Brain microvascular endothelial cell (primary cell): ENCODE results near the gene ADORA1.

Source experiments
- DNase-seq: peaks from one replicate; pipeline ENCODE4 v3.0.0-alpha.2; 2020
- H3K27ac ChIP-seq: fragments of 250-450 bp; sonication (Bioruptor Pico); 2 replicates; pipeline ENCODE4 v1.5.1; 2020; ENCODE audit warnings: mild to moderate bottlenecking, moderate library complexity
- H3K27me3 ChIP-seq: fragments of 250-450 bp; sonication (Bioruptor Pico); replicated peaks from 2 replicates; pipeline ENCODE4 v1.5.1; 2020; ENCODE audit warnings: mild to moderate bottlenecking
- H3K36me3 ChIP-seq: fragments of 250-450 bp; sonication (Bioruptor Pico); replicated peaks from 2 replicates; pipeline ENCODE4 v1.5.1; 2020; ENCODE audit warnings: mild to moderate bottlenecking
- H3K4me3 ChIP-seq: 2 replicates; pipeline ENCODE4 v1.5.1; 2011; ENCODE audit warnings: low read depth, mild to moderate bottlenecking, control low read depth, low read length, moderate library complexity
- in situ Hi-C: cut with HindIII; loops from 2 replicates; pipeline ENCODE4 v1.10.0; 2017; ENCODE audit warnings: low sequenced_read_pairs, low pct_ligation_motif_present
- TF ChIP-seq, protein P1 (sequence below): IDR thresholded peaks from 2 replicates; pipeline ENCODE4 v1.5.1; 2011; ENCODE audit warnings: low read depth, mild to moderate bottlenecking, moderate library complexity, low read length, control low read depth, inconsistent platforms; ENCODE audit errors: missing control alignments

ADORA1 gene

GRCh38 chr1:203126866-203127665 is 460 bp upstream of the ADORA1 start:
- Histone ChIP-seq H3K27me3 (peaks cover 40% of the 10 kb centered on the region), H3K4me3 (no peak overlapping the region), H3K27ac (no peak overlapping the region), H3K36me3 (no peaks in the 10 kb centered on the region)
- TF ChIP-seq, protein P1, sequence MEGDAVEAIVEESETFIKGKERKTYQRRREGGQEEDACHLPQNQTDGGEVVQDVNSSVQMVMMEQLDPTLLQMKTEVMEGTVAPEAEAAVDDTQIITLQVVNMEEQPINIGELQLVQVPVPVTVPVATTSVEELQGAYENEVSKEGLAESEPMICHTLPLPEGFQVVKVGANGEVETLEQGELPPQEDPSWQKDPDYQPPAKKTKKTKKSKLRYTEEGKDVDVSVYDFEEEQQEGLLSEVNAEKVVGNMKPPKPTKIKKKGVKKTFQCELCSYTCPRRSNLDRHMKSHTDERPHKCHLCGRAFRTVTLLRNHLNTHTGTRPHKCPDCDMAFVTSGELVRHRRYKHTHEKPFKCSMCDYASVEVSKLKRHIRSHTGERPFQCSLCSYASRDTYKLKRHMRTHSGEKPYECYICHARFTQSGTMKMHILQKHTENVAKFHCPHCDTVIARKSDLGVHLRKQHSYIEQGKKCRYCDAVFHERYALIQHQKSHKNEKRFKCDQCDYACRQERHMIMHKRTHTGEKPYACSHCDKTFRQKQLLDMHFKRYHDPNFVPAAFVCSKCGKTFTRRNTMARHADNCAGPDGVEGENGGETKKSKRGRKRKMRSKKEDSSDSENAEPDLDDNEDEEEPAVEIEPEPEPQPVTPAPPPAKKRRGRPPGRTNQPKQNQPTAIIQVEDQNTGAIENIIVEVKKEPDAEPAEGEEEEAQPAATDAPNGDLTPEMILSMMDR = no peak
- in situ Hi-C loops = no loop called here
- no peak for DNase-seq

DNA sequence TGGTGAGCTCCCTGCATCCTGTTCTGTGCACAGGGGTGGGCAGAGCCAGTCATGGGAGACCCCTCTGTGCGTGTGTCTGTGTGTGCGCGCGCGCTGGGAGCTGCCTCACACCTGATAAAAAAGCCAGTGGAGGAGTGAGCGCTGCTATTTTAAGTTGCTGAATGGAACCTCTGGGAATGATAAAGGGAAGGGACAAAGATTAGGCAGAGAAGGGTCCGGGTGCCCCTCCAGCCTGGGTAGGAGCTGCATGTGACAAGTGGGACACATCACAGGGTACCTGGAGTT is 847 bp downstream of the ADORA1 start:
- in situ Hi-C loops = no loop called here
- H3K4me3 ChIP-seq = no peak overlapping the region
- TF ChIP-seq, protein P1 = no peak
- H3K27ac ChIP-seq = no peak overlapping the region
- DNase-seq = no peak
- no peaks in the 10 kb centered on the region for H3K36me3 ChIP-seq
- peaks cover 40% of the 10 kb centered on the region for H3K27me3 ChIP-seq

DNA sequence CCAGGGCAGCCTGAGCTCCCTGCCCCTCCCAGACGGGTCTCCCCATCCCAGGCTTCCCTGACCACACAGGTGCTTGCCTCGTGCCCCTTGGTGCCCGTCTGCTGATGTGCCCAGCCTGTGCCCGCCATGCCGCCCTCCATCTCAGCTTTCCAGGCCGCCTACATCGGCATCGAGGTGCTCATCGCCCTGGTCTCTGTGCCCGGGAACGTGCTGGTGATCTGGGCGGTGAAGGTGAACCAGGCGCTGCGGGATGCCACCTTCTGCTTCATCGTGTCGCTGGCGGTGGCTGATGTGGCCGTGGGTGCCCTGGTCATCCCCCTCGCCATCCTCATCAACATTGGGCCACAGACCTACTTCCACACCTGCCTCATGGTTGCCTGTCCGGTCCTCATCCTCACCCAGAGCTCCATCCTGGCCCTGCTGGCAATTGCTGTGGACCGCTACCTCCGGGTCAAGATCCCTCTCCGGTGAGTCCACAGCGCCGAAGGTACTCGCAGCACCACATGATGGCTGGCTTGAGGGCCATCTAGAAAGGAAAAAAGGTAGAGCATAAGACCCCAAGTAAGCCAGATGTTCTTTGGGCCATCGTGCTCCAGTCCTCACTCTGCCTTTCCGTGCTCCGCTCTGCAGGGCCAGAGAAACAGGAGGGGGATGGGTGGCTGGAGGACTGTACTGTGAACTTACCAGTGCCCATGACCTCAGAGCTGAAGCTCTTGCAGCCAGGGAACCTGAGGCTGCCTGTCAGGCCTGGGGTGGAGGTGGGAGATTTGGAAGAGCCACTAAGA is 1.4 kb downstream of the ADORA1 start:
- in situ Hi-C loops = no loop called here
- H3K27me3 ChIP-seq = peaks cover 39% of the 10 kb centered on the region

DNA sequence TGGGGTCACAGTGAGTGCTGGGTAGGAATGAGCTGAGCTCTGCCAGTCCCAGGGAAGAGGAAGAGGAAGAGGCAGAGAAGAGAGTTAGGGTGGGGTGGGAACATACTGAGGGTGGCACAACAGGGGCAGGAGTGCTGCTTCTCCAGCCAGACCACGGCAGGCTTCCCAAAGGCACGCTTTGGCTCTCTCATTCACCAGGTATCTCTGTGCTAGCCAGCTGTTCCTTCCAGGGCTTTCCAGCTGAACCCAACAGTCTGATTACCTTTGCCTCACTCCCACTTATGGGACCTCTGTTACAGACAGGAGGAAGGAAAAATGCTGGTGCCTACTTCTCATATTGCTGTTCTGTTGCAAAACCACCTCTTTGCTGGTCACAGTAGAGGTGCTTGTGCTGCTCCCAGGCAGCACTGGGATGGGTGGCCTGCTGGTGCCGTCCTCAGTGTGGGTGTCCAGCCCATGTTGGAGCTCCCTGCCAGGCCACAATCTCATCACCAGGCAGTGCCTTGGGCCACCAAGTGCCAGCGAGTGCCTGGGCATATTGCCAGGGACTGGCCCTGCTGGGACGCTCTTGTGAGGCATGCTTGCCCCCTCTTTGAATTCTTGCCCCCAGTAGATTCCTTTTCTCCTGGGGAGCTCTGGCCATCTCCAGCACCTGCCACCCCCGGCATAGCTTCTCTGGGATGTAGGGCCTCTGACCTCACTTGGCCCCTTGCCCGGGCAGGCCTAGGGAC is 2.1 kb downstream of the ADORA1 start:
- H3K27ac ChIP-seq = no peak overlapping the region
- no peak overlapping the region for H3K4me3 ChIP-seq
- in situ Hi-C loops = no loop called here
- peaks cover 31% of the 10 kb centered on the region for H3K27me3 ChIP-seq
- H3K36me3 ChIP-seq = no peaks in the 10 kb centered on the region
- TF ChIP-seq, protein P1 = no peak
- no peak for DNase-seq

More for the DNA sequence above, 1.4 kb downstream of the ADORA1 start:
- no peaks in the 10 kb centered on the region for H3K36me3 ChIP-seq
- no peak overlapping the region for H3K27ac ChIP-seq
- TF ChIP-seq, protein P1 = no peak
- no peak overlapping the region for H3K4me3 ChIP-seq
- DNase-seq = no peak

- TF ChIP-seq, protein P1 = no peak
- H3K4me3 ChIP-seq = no peak overlapping the region
- H3K36me3 ChIP-seq = no peaks in the 10 kb centered on the region
- in situ Hi-C loops = no loop called here
- no peak overlapping the region for H3K27ac ChIP-seq
- H3K27me3 ChIP-seq = peaks cover 26% of the 10 kb centered on the region
- DNase-seq = no peak
Observed at GRCh38 chr1:203130358-203130985, 2.9 kb downstream of the ADORA1 start.
